ENCODE measurements around the gene NBEAL1.
"Not testable (repeated sequence)": the region's sequence is repeated elsewhere in the genome, so short reads cannot be mapped to it uniquely, and the experiment has no call there.

NBEAL1 gene

GRCh38 chr2:203066519-203067091 lies 51.9 kb downstream of the NBEAL1 start:
- DNase-seq (ENCODE audit: low spot score in 2 of 2); H3K4me3 Mint-ChIP-seq; H3K27ac Mint-ChIP-seq; H3K36me3 Mint-ChIP-seq; ATAC-seq; H3K4me1 Mint-ChIP-seq; H3K9me3 Mint-ChIP-seq: not testable (repeated sequence)

GRCh38 chr2:203070701-203071100 lies 56.0 kb downstream of the NBEAL1 start:
- no peaks in the 10 kb centered on the region for H3K4me1 Mint-ChIP-seq
- H3K9me3 Mint-ChIP-seq: no peaks in the 10 kb centered on the region
- H3K27ac Mint-ChIP-seq: no peak overlapping the region
- H3K4me3 Mint-ChIP-seq: no peak overlapping the region
- DNase-seq (ENCODE audit: low spot score in 2 of 2) (no peak), ATAC-seq (no peak)
- no peaks in the 10 kb centered on the region for H3K36me3 Mint-ChIP-seq

- ATAC-seq: no peak
- Mint-ChIP-seq H3K4me1 (no peaks in the 10 kb centered on the region), H3K9me3 (no peaks in the 10 kb centered on the region), H3K27ac (no peak overlapping the region), H3K4me3 (no peak overlapping the region), H3K36me3 (no peaks in the 10 kb centered on the region)
- DNase-seq (ENCODE audit: low spot score in 2 of 2): no peak
These were observed 56.5 kb downstream of the NBEAL1 start for GRCh38 chr2:203071148-203071547.

- no peaks in the 10 kb centered on the region for H3K4me1 Mint-ChIP-seq
- H3K27ac Mint-ChIP-seq: no peak overlapping the region
- H3K36me3 Mint-ChIP-seq: no peaks in the 10 kb centered on the region
- H3K9me3 Mint-ChIP-seq: no peaks in the 10 kb centered on the region
- H3K4me3 Mint-ChIP-seq: no peak overlapping the region
- DNase-seq (ENCODE audit: low spot score in 2 of 2): no peak
- ATAC-seq: no peak
These were observed 57.7 kb downstream of the NBEAL1 start for GRCh38 chr2:203072371-203072770.

DNA sequence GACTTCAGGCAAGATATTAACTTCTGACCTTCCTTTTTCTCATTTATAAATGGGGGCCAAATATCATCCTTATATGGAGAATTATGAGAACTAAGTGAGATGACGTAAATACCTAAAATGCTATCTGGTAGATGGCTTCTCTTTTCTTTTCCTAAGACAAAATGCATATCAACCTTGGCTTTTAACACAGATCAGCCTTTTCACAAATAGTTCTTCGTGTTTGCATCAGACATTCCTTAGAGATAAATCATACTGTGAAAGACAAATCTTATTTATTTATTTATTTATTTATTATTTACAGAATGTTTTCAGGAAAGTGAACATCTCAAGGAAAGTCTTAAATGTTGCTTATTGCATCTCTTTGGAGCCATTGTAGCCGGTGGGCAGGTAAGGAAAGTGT lies 62.8 kb downstream of the NBEAL1 start:
- Mint-ChIP-seq H3K36me3 (peaks cover 15% of the 10 kb centered on the region), H3K4me1 (no peaks in the 10 kb centered on the region), H3K9me3 (no peaks in the 10 kb centered on the region), H3K27ac (no peak overlapping the region), H3K4me3 (no peak overlapping the region)
- DNase-seq (ENCODE audit: low spot score in 2 of 2) (no peak), ATAC-seq (no peak)

DNA sequence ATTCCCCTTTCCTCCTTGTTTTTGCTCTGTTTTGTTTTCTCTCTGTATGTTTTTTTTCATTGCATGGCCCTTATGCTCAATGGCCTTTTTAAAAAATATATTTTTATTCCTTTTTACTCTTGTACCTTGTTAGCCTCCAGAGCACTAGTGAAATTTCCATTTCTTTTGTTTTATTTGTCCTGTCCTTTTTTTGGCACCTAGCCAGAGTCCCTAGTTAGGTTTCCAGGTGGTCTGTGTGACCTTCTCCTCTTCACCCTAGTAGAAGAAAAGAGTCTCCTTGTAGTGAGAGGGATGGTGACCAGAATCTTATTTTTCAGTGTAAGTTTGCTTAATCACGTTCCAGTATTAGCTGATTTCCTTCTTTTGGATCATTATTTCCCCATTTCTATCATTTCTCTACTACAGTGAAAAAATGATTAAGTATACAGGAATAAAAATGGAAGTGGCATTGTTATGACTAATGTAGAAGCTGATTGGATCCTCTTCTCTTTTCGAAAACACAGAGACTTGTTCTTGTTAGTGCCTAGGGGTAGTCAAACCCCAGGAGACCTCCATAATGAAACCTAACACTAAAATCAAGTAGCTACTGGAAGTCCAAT lies 65.9 kb downstream of the NBEAL1 start:
- ATAC-seq: no peak

DNA sequence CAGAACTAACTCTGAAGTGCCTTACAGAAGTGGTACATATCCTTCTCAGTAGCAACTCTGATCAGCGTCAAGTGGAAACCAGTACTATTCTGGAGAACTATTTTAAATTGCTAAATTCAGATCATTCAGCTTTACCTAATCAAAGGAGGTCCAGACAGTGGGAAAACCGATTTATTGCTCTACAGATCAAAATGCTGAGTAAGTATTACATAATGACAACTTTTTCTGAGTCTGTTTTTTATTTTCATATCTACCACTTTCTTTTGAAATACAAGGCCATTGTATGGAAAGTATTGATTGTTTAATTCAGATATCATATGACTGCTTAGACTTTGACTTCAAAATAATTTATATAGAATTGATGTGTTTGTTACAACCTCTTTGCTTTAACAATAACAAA lies 68.7 kb downstream of the NBEAL1 start:
- no peak for DNase-seq (ENCODE audit: low spot score in 2 of 2)
- ATAC-seq: no peak
- no peak overlapping the region for H3K4me3 Mint-ChIP-seq
- no peak overlapping the region for H3K27ac Mint-ChIP-seq
- H3K4me1 Mint-ChIP-seq: no peaks in the 10 kb centered on the region
- H3K36me3 Mint-ChIP-seq: peaks cover 24% of the 10 kb centered on the region
- no peaks in the 10 kb centered on the region for H3K9me3 Mint-ChIP-seq

More for the DNA sequence above, 65.9 kb downstream of the NBEAL1 start:
- Mint-ChIP-seq H3K4me3 (no peak overlapping the region), H3K9me3 (no peaks in the 10 kb centered on the region), H3K27ac (no peak overlapping the region), H3K36me3 (peaks cover 15% of the 10 kb centered on the region), H3K4me1 (no peaks in the 10 kb centered on the region)
- DNase-seq (ENCODE audit: low spot score in 2 of 2): no peak

- not testable (repeated sequence) for H3K4me1 Mint-ChIP-seq
These were observed 71.7 kb downstream of the NBEAL1 start for GRCh38 chr2:203086381-203086780.

GRCh38 chr2:203090721-203091120 lies 76.0 kb downstream of the NBEAL1 start:
- not testable (repeated sequence) for H3K4me1 Mint-ChIP-seq; DNase-seq (ENCODE audit: low spot score in 2 of 2); H3K27ac Mint-ChIP-seq; ATAC-seq; H3K4me3 Mint-ChIP-seq; H3K36me3 Mint-ChIP-seq; H3K9me3 Mint-ChIP-seq

More at GRCh38 chr2:203086381-203086780, 71.7 kb downstream of the NBEAL1 start:
- DNase-seq (ENCODE audit: low spot score in 2 of 2); H3K9me3 Mint-ChIP-seq; ATAC-seq; H3K27ac Mint-ChIP-seq; H3K36me3 Mint-ChIP-seq; H3K4me3 Mint-ChIP-seq: not testable (repeated sequence)

GRCh38 chr2:203097735-203098134 lies 83.1 kb downstream of the NBEAL1 start:
- no peaks in the 10 kb centered on the region for H3K9me3 Mint-ChIP-seq
- no peak overlapping the region for H3K27ac Mint-ChIP-seq
- H3K4me3 Mint-ChIP-seq: no peak overlapping the region
- H3K36me3 Mint-ChIP-seq: no peaks in the 10 kb centered on the region
- DNase-seq (ENCODE audit: low spot score in 2 of 2) (no peak), ATAC-seq (no peak)
- no peaks in the 10 kb centered on the region for H3K4me1 Mint-ChIP-seq

DNA sequence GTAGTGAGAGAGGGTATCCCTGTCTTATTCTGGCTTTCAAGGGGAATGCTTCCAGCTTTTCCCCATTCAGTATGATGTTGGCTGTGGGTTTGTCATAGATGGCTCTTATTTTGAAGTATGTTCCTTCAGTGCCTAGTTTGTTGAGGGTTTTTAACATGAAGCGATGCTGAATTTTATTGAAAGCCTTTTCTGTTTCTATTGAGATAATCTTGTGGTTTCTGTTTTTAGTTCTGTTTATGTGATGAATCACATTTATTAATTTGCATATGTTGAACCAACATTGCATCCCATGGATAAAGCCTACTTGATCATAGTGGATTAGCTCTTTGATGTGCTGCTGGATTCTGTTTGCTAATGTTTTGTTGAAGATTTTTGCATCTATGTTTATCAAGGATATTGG lies 87.7 kb downstream of the NBEAL1 start:
- not testable (repeated sequence) for H3K4me3 Mint-ChIP-seq
- peaks cover 17% of the 10 kb centered on the region for H3K36me3 Mint-ChIP-seq

DNA sequence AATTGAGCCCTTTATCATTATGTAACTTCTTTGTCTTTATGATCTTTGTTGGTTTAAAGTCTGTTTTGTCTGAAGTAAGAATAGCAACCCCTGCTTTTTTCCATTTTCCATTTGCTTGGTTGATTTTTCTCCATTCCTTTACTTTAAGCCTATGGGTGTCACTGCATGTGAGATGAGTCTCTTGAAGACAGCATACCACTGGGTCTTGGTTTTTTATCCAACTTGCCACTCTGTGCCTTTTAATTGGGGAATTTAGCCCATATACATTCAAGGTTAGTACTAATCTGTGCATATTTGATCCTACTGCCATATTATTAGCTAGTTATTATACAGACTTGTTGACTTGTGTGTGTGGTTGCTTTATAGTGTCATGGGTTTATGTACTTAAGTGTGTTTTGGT lies 89.6 kb downstream of the NBEAL1 start:
- Mint-ChIP-seq H3K27ac (no peak overlapping the region), H3K36me3 (peaks cover 17% of the 10 kb centered on the region), H3K4me3 (no peak overlapping the region), H3K9me3 (peaks cover 12% of the 10 kb centered on the region), H3K4me1 (no peaks in the 10 kb centered on the region)
- DNase-seq (ENCODE audit: low spot score in 2 of 2): no peak
- no peak for ATAC-seq

More for the DNA sequence above, 87.7 kb downstream of the NBEAL1 start:
- H3K27ac Mint-ChIP-seq; ATAC-seq; DNase-seq (ENCODE audit: low spot score in 2 of 2); H3K4me1 Mint-ChIP-seq: not testable (repeated sequence)
- peaks cover 12% of the 10 kb centered on the region for H3K9me3 Mint-ChIP-seq

DNA sequence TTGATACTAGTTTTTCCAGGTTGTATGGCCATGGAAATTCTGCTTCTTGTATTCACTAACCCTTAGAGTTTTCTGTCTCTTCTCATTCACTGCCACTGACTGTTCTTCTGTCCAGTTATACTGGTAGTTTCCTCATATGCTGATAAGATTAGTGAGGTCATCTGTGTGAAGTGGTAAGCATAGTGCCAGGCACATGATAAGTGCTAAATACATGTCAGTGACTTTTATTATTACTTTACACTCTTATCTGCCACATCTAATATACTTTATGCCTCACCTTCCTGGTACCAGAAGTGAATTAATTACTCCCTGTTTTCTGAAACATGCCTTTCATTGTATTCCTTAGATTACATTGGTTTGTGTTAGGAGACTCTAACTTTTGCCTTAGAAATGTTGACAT lies 91.3 kb downstream of the NBEAL1 start:
- H3K36me3 Mint-ChIP-seq: peaks cover 17% of the 10 kb centered on the region
- H3K27ac Mint-ChIP-seq: no peak overlapping the region

GRCh38 chr2:203110496-203110895 lies 95.8 kb downstream of the NBEAL1 start:
- DNase-seq (ENCODE audit: low spot score in 2 of 2); H3K4me3 Mint-ChIP-seq; H3K27ac Mint-ChIP-seq; ATAC-seq; H3K9me3 Mint-ChIP-seq; H3K4me1 Mint-ChIP-seq: not testable (repeated sequence)
- peaks cover 19% of the 10 kb centered on the region for H3K36me3 Mint-ChIP-seq

More for the DNA sequence above, 91.3 kb downstream of the NBEAL1 start:
- Mint-ChIP-seq H3K9me3 (peaks cover 12% of the 10 kb centered on the region), H3K4me3 (no peak overlapping the region), H3K4me1 (no peaks in the 10 kb centered on the region)
- DNase-seq (ENCODE audit: low spot score in 2 of 2): no peak
- ATAC-seq: no peak

- DNase-seq (ENCODE audit: low spot score in 2 of 2) (no peak), ATAC-seq (no peak)
- no peaks in the 10 kb centered on the region for H3K9me3 Mint-ChIP-seq
- no peaks in the 10 kb centered on the region for H3K4me1 Mint-ChIP-seq
- H3K27ac Mint-ChIP-seq: no peak overlapping the region
- peaks cover 33% of the 10 kb centered on the region for H3K36me3 Mint-ChIP-seq
- H3K4me3 Mint-ChIP-seq: no peak overlapping the region
These were observed 97.7 kb downstream of the NBEAL1 start for GRCh38 chr2:203112342-203112741.

- not testable (repeated sequence) for H3K27ac Mint-ChIP-seq; H3K4me1 Mint-ChIP-seq; DNase-seq (ENCODE audit: low spot score in 2 of 2); ATAC-seq; H3K9me3 Mint-ChIP-seq; H3K4me3 Mint-ChIP-seq
- H3K36me3 Mint-ChIP-seq: peaks cover 33% of the 10 kb centered on the region
These were observed 100.6 kb downstream of the NBEAL1 start for GRCh38 chr2:203115201-203115700.
